SJCRH30 (cell line): ENCODE measurements around the gene ADAMTS3. TPM values are rescaled to one million over a fixed set of nuclear protein-coding genes. Genes with fewer than 3 reads are reported as not detected.

Experiments
- DNase-seq, 2 experiments: peaks; one replicate each; pipeline ENCODE4 v3.0.0-alpha.2; 2015 to 2020
- H3K27ac ChIP-seq: fragments of 250-450 bp; sonication (Bioruptor Pico); 2 replicates; pipeline ENCODE4 v1.5.1; 2020; ENCODE audit warnings: mild to moderate bottlenecking, moderate library complexity
- H3K27me3 ChIP-seq: fragments of 250-450 bp; sonication (Bioruptor Pico); 2 replicates; pipeline ENCODE4 v1.5.1; 2020; ENCODE audit warnings: mild to moderate bottlenecking, moderate library complexity
- H3K36me3 ChIP-seq: fragments of 250-450 bp; sonication (Bioruptor Pico); 2 replicates; pipeline ENCODE4 v1.5.1; 2020; ENCODE audit warnings: mild to moderate bottlenecking, moderate library complexity
- H3K4me1 ChIP-seq: fragments of 250-450 bp; sonication (Bioruptor Pico); 2 replicates; pipeline ENCODE4 v1.5.1; 2020; ENCODE audit warnings: mild to moderate bottlenecking, moderate library complexity
- H3K4me3 ChIP-seq: fragments of 250-450 bp; sonication (Bioruptor Pico); 2 replicates; pipeline ENCODE4 v1.5.1; 2020; ENCODE audit warnings: mild to moderate bottlenecking, moderate library complexity
- H3K9me3 ChIP-seq: fragments of 250-450 bp; sonication (Bioruptor Pico); replicated peaks from 2 replicates; pipeline ENCODE4 v1.5.1; 2020; ENCODE audit warnings: mild to moderate bottlenecking, moderate library complexity
- total RNA-seq: library from RNA; depleted of rRNA; stranded (reverse); fragments of >200 nt; shearing (Covaris generic); gene quantifications from 2 replicates; pipeline ENCODE4 v1.2.3, GENCODE V29; 2014

The ADAMTS3 gene
- total RNA-seq, 1 experiment from 2014 or later, result 8.2 TPM

- Histone ChIP-seq H3K4me1 (no peaks in the 10 kb centered on the region), H3K4me3 (no peak overlapping the region), H3K9me3 (no peaks in the 10 kb centered on the region), H3K36me3 (no peaks in the 10 kb centered on the region), H3K27ac (no peak overlapping the region), H3K27me3 (no peaks in the 10 kb centered on the region)
- no peak for DNase-seq
These were observed 190.1 kb downstream of the ADAMTS3 start for GRCh38 chr4:72378901-72379300.

GRCh38 chr4:72377491-72378194, 191.4 kb downstream of the ADAMTS3 start:
- Histone ChIP-seq H3K27me3 (no peaks in the 10 kb centered on the region), H3K36me3 (no peaks in the 10 kb centered on the region), H3K9me3 (no peaks in the 10 kb centered on the region), H3K27ac (no peak overlapping the region), H3K4me1 (no peaks in the 10 kb centered on the region), H3K4me3 (no peak overlapping the region)
- no peak for DNase-seq

GRCh38 chr4:72376901-72377300, 192.1 kb downstream of the ADAMTS3 start:
- Histone ChIP-seq H3K9me3 (no peaks in the 10 kb centered on the region), H3K36me3 (no peaks in the 10 kb centered on the region), H3K27ac (no peak overlapping the region), H3K4me3 (no peak overlapping the region), H3K27me3 (no peaks in the 10 kb centered on the region), H3K4me1 (no peaks in the 10 kb centered on the region)
- DNase-seq, result no peak

GRCh38 chr4:72375073-72375736, 193.8 kb downstream of the ADAMTS3 start:
- no peaks in the 10 kb centered on the region for H3K36me3 ChIP-seq
- no peak overlapping the region for H3K27ac ChIP-seq
- no peaks in the 10 kb centered on the region for H3K4me1 ChIP-seq
- H3K27me3 ChIP-seq, result no peaks in the 10 kb centered on the region
- DNase-seq, result peak in 1 of 2 experiments; percentile 24
- no peaks in the 10 kb centered on the region for H3K9me3 ChIP-seq
- no peak overlapping the region for H3K4me3 ChIP-seq

GRCh38 chr4:72374159-72374558, 194.9 kb downstream of the ADAMTS3 start:
- Histone ChIP-seq H3K9me3 (no peaks in the 10 kb centered on the region), H3K36me3 (no peaks in the 10 kb centered on the region), H3K27me3 (no peaks in the 10 kb centered on the region), H3K4me1 (no peaks in the 10 kb centered on the region), H3K27ac (no peak overlapping the region), H3K4me3 (no peak overlapping the region)
- DNase-seq, result no peak

- Histone ChIP-seq H3K36me3 (no peaks in the 10 kb centered on the region), H3K4me1 (no peaks in the 10 kb centered on the region), H3K4me3 (no peak overlapping the region), H3K27me3 (no peaks in the 10 kb centered on the region), H3K9me3 (no peaks in the 10 kb centered on the region), H3K27ac (no peak overlapping the region)
- no peak for DNase-seq
These were observed 202.4 kb downstream of the ADAMTS3 start for GRCh38 chr4:72366601-72367000.

- Histone ChIP-seq H3K27ac (no peak overlapping the region), H3K4me3 (no peak overlapping the region), H3K4me1 (no peaks in the 10 kb centered on the region), H3K27me3 (no peaks in the 10 kb centered on the region), H3K36me3 (no peaks in the 10 kb centered on the region), H3K9me3 (no peaks in the 10 kb centered on the region)
- no peak for DNase-seq
These were observed 203.0 kb downstream of the ADAMTS3 start for GRCh38 chr4:72365981-72366380.

- Histone ChIP-seq H3K27ac (no peak overlapping the region), H3K4me3 (no peak overlapping the region), H3K27me3 (no peaks in the 10 kb centered on the region), H3K9me3 (0 out of 2 replicates have a peak, but pooled peaks cover 2% of the 10 kb centered on the region), H3K4me1 (no peaks in the 10 kb centered on the region), H3K36me3 (no peaks in the 10 kb centered on the region)
- no peak for DNase-seq
These were observed 204.0 kb downstream of the ADAMTS3 start for GRCh38 chr4:72365016-72365415.

- no peak overlapping the region for H3K4me3 ChIP-seq
- no peaks in the 10 kb centered on the region for H3K36me3 ChIP-seq
- H3K9me3 ChIP-seq, result 0 out of 2 replicates have a peak, but pooled peaks cover 3% of the 10 kb centered on the region
- no peaks in the 10 kb centered on the region for H3K4me1 ChIP-seq
- DNase-seq, result no peak
- H3K27me3 ChIP-seq, result no peaks in the 10 kb centered on the region
- H3K27ac ChIP-seq, result no peak overlapping the region
These were observed 208.9 kb downstream of the ADAMTS3 start for GRCh38 chr4:72360075-72360474.

- Histone ChIP-seq H3K27me3 (no peaks in the 10 kb centered on the region), H3K4me3 (no peak overlapping the region), H3K27ac (no peak overlapping the region), H3K4me1 (no peaks in the 10 kb centered on the region), H3K9me3 (0 out of 2 replicates have a peak, but pooled peaks cover 3% of the 10 kb centered on the region), H3K36me3 (no peaks in the 10 kb centered on the region)
- DNase-seq, result no peak
These were observed 210.5 kb downstream of the ADAMTS3 start for GRCh38 chr4:72358483-72358882.

- Histone ChIP-seq H3K27ac (no peak overlapping the region), H3K4me1 (no peaks in the 10 kb centered on the region), H3K9me3 (0 out of 2 replicates have a peak, but pooled peaks cover 3% of the 10 kb centered on the region), H3K4me3 (no peak overlapping the region), H3K36me3 (no peaks in the 10 kb centered on the region), H3K27me3 (no peaks in the 10 kb centered on the region)
- no peak for DNase-seq
These were observed 211.1 kb downstream of the ADAMTS3 start for GRCh38 chr4:72357908-72358307.

GRCh38 chr4:72352711-72353110, 216.3 kb downstream of the ADAMTS3 start:
- no peaks in the 10 kb centered on the region for H3K36me3 ChIP-seq
- no peaks in the 10 kb centered on the region for H3K9me3 ChIP-seq
- no peak for DNase-seq
- H3K27me3 ChIP-seq, result no peaks in the 10 kb centered on the region
- 0 out of 2 replicates have a peak, but pooled peaks cover under 1% of the 10 kb centered on the region for H3K4me1 ChIP-seq
- no peak overlapping the region for H3K27ac ChIP-seq
- H3K4me3 ChIP-seq, result no peak overlapping the region

GRCh38 chr4:72351521-72351920, 217.5 kb downstream of the ADAMTS3 start:
- H3K36me3 ChIP-seq, result no peaks in the 10 kb centered on the region
- 0 out of 2 replicates have a peak, but pooled peaks cover 3% of the 10 kb centered on the region for H3K4me1 ChIP-seq
- no peak overlapping the region for H3K27ac ChIP-seq
- no peaks in the 10 kb centered on the region for H3K9me3 ChIP-seq
- no peak for DNase-seq
- H3K27me3 ChIP-seq, result no peaks in the 10 kb centered on the region
- no peak overlapping the region for H3K4me3 ChIP-seq

GRCh38 chr4:72348701-72349100, 220.3 kb downstream of the ADAMTS3 start:
- Histone ChIP-seq H3K27me3 (no peaks in the 10 kb centered on the region), H3K4me3 (no peak overlapping the region), H3K9me3 (no peaks in the 10 kb centered on the region), H3K36me3 (no peaks in the 10 kb centered on the region), H3K27ac (no peak overlapping the region), H3K4me1 (0 out of 2 replicates have a peak, but pooled peaks cover 3% of the 10 kb centered on the region)
- no peak for DNase-seq

GRCh38 chr4:72344418-72344817, 224.6 kb downstream of the ADAMTS3 start:
- H3K9me3 ChIP-seq, result no peaks in the 10 kb centered on the region
- H3K4me3 ChIP-seq, result no peak overlapping the region

More at GRCh38 chr4:72344418-72344817, 224.6 kb downstream of the ADAMTS3 start:
- no peaks in the 10 kb centered on the region for H3K27me3 ChIP-seq
- H3K36me3 ChIP-seq, result no peaks in the 10 kb centered on the region
- H3K4me1 ChIP-seq, result 0 out of 2 replicates have a peak, but pooled peaks cover 3% of the 10 kb centered on the region
- no peak for DNase-seq
- H3K27ac ChIP-seq, result no peak overlapping the region
